Measurements from ENCODE around the gene SETBP1. TPM values are rescaled to one million over a fixed set of nuclear protein-coding genes. Genes with fewer than 3 reads are reported as not detected.

The SETBP1 gene
- total RNA-seq, 4 donors from 2014 or later, result 26.2 to 40.8 (median 33.6) TPM

DNA sequence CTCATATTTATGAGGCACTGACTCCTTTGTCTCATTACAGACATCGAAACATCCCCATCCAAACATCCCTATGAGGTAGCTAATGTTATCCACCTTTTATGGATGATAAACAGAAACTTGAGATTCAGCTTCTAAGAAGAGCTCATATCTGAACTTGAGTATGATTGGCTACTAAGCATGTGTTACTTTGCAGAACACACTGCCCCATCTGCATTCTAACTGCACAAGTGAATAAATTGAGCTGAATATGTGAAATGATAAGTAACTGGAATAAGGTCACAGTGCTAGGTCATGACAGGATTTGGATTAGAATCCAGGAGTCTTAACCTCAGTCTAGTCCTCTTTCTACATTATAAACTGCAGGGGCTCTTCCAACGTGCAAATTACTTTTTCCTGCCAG, 172.7 kb downstream of the SETBP1 start:
- Histone ChIP-seq H3K27me3 (no peaks in the 10 kb centered on the region), H3K4me3 (no peak overlapping the region), H3K27ac (no peak overlapping the region), H3K4me1 (peaks cover 0 to 6% (median 0%) of the 10 kb centered on the region in 4 donors), H3K9me3 (no peaks in the 10 kb centered on the region), H3K36me3 (no peaks in the 10 kb centered on the region)
- 63 to 72% methylated on average over 2 of the region's 2 CpGs for WGBS, 2 donors
- DNase-seq (ENCODE audit: low spot score in 2 of 2), result no peak
- TF ChIP-seq, protein P1, sequence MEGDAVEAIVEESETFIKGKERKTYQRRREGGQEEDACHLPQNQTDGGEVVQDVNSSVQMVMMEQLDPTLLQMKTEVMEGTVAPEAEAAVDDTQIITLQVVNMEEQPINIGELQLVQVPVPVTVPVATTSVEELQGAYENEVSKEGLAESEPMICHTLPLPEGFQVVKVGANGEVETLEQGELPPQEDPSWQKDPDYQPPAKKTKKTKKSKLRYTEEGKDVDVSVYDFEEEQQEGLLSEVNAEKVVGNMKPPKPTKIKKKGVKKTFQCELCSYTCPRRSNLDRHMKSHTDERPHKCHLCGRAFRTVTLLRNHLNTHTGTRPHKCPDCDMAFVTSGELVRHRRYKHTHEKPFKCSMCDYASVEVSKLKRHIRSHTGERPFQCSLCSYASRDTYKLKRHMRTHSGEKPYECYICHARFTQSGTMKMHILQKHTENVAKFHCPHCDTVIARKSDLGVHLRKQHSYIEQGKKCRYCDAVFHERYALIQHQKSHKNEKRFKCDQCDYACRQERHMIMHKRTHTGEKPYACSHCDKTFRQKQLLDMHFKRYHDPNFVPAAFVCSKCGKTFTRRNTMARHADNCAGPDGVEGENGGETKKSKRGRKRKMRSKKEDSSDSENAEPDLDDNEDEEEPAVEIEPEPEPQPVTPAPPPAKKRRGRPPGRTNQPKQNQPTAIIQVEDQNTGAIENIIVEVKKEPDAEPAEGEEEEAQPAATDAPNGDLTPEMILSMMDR (IDR thresholded peaks at IDR 0.05), result no peak
- no peak for TF ChIP-seq POLR2A (IDR thresholded peaks at IDR 0.05)
- TF ChIP-seq EP300 (IDR thresholded peaks at IDR 0.05), result no peak

DNA sequence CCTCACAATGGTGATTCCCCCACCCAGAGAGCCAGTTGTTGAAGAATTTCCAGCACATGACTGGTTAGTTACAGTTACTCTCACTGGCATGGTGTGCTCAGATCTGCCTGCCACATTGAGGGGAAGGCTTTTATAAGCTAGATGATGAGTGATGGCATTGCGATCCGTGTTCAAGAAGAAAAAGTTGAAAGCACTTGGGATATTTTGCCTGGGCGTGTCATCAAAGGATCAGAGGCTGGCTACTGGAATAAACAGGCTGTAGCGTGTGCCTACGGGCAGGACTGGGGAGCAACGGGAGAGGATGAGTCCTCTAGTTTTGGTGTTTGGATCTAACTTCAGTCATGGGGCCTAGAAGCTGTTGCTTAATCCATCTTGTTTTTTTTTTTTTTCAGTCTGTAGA, 175.0 kb downstream of the SETBP1 start:
- Histone ChIP-seq H3K4me1 (peaks cover 0 to 19% (median 0%) of the 10 kb centered on the region in 4 donors), H3K9me3 (no peaks in the 10 kb centered on the region), H3K4me3 (no peak overlapping the region), H3K36me3 (no peaks in the 10 kb centered on the region), H3K27me3 (no peaks in the 10 kb centered on the region), H3K27ac (no peak overlapping the region)
- 91 to 96% methylated on average over 6 of the region's 6 CpGs for WGBS, 2 donors
- DNase-seq (ENCODE audit: low spot score in 2 of 2), result no peak
- TF ChIP-seq, protein P1 (IDR thresholded peaks at IDR 0.05), result no peak
- TF ChIP-seq EP300 (IDR thresholded peaks at IDR 0.05), result no peak
- TF ChIP-seq POLR2A (IDR thresholded peaks at IDR 0.05), result no peak

DNA sequence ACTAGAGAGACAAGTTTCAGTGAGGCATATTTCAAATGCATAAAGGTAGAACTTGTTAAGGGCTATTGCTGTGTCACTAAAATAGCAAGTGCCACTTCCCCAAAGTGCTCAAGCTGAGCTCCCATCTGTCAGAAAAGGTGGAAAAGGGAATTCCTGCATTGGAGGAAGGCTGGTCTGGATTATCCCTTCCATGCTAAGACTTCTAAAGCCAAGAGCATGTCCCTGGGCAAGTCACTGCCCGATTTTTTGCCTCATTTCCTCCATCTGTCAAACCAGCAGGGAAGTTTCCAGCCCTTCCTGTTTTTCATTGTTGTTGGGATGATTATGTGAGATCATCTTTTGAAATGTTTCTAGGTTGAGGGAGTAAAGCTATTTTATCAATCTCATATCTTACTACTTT, 175.5 kb downstream of the SETBP1 start:
- no peak overlapping the region for H3K27ac ChIP-seq

DNA sequence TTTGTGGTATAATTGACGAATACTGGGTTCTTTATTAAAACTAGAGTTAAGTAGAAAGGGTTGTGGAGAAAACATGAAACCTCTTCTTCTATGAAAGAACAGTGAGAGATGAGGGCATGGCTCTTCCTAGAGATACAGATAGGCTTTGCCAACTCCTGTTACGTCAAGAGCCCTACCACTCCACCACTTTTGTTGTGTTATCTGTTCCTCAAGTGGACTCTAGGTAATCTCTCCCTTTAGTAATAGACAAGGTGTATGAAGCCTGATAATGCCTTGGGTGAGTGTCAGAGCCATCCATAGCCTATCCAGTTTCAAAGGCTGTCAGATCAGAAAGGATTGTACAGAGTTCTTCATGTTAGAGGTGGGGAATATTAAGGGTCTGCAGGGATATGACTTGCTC, 176.4 kb downstream of the SETBP1 start:
- Histone ChIP-seq H3K36me3 (no peaks in the 10 kb centered on the region), H3K9me3 (no peaks in the 10 kb centered on the region), H3K27me3 (no peaks in the 10 kb centered on the region), H3K27ac (no peak overlapping the region), H3K4me3 (no peak overlapping the region), H3K4me1 (peaks cover 0 to 20% (median 0%) of the 10 kb centered on the region in 4 donors)
- TF ChIP-seq POLR2A (IDR thresholded peaks at IDR 0.05) (no peak), EP300 (IDR thresholded peaks at IDR 0.05) (no peak)
- TF ChIP-seq, protein P1 (IDR thresholded peaks at IDR 0.05), result no peak
- WGBS, 2 donors, result 95 to 98% methylated on average over 2 of the region's 2 CpGs
- DNase-seq (ENCODE audit: low spot score in 2 of 2), result no peak

More for the DNA sequence above, 175.5 kb downstream of the SETBP1 start:
- no peaks in the 10 kb centered on the region for H3K36me3 ChIP-seq
- H3K4me3 ChIP-seq, result no peak overlapping the region
- H3K4me1 ChIP-seq, result peaks cover 0 to 20% (median 0%) of the 10 kb centered on the region in 4 donors
- 38 to 58% methylated on average over 1 of the region's 1 CpG for WGBS, 2 donors
- no peaks in the 10 kb centered on the region for H3K9me3 ChIP-seq
- H3K27me3 ChIP-seq, result no peaks in the 10 kb centered on the region
- no peak for DNase-seq (ENCODE audit: low spot score in 2 of 2)
- TF ChIP-seq, protein P1 (IDR thresholded peaks at IDR 0.05), result no peak
- TF ChIP-seq EP300 (IDR thresholded peaks at IDR 0.05) (no peak), POLR2A (IDR thresholded peaks at IDR 0.05) (no peak)

DNA sequence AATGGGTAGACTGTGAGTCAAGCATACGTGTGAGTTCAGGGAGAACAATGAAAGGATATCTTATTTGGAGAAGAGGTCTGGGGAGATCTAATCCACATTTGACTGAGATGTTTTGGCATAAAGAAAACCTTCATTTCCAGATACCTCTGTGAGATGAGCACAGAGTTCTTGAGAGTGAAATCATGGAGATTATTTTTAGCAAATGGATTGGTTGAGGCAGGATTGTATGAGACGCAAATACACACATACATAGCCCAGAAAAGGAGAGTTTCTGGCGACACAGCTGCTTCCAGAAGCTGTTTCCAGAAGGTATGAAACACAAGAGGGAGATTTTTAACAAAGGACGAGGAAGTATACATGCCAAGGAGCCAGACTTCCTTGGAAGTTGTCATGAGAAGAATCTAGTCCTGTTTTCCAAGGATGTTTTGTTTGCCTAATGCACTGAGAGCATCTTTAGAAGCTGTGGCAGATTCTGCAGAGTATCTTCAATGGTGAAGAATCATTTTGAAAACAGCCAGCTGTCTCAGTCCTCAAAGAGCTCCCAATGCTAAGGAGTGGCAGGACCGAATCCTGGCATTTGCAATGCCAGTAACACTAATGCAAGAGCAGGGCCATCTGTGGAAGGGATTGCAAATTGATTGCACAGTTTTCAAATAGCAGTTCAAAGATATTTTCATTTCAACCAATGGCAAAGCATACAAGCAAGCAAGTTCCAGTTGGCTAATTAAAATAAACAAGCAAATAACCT, 177.2 kb downstream of the SETBP1 start:
- Histone ChIP-seq H3K27ac (no peak overlapping the region), H3K9me3 (no peaks in the 10 kb centered on the region), H3K4me1 (peaks cover 0 to 14% (median 0%) of the 10 kb centered on the region in 4 donors), H3K4me3 (no peak overlapping the region), H3K27me3 (no peaks in the 10 kb centered on the region), H3K36me3 (no peaks in the 10 kb centered on the region)
- TF ChIP-seq POLR2A (IDR thresholded peaks at IDR 0.05), result no peak
- no peak for DNase-seq (ENCODE audit: low spot score in 2 of 2)
- 81 to 84% methylated on average over 5 of the region's 5 CpGs for WGBS, 2 donors
